Endothelial cell of umbilical vein (primary cell): ENCODE results near the gene RNF168.

ENCODE experiments used
- CTCF ChIP-seq, 2 donors: IDR thresholded peaks; 1 replicate in 1 of 2; 2 replicates in 1 of 2; pipeline ENCODE4 v1.5.1; 2011; ENCODE audit warnings: low read length in 2 of 2, mild to moderate bottlenecking in 2 of 2, moderate library complexity in 2 of 2, control low read depth in 1 of 2, inconsistent platforms in 1 of 2, low read depth in 1 of 2; ENCODE audit not compliant: insufficient read depth in 1 of 2; ENCODE audit errors: extremely low read depth in 1 of 2
- EZH2 ChIP-seq: IDR thresholded peaks from 2 replicates; pipeline ENCODE4 v1.6.1; 2012; ENCODE audit warnings: borderline replicate concordance, low read depth, mild to moderate bottlenecking, moderate library complexity, low read length, inconsistent platforms; ENCODE audit not compliant: severe bottlenecking
- FOS ChIP-seq: IDR thresholded peaks from 2 replicates; pipeline ENCODE4 v1.6.1; 2011; ENCODE audit warnings: mild to moderate bottlenecking, low read length, moderate library complexity, borderline replicate concordance; ENCODE audit not compliant: insufficient read depth
- MYC ChIP-seq: IDR thresholded peaks from one replicate; pipeline ENCODE4 v1.6.1; 2011; ENCODE audit warnings: mild to moderate bottlenecking, low read depth, low read length
- POLR2A ChIP-seq: IDR thresholded peaks from 2 replicates; pipeline ENCODE4 v1.6.1; 2012; ENCODE audit warnings: low read depth, mild to moderate bottlenecking, control low read depth, low read length
- POLR2AphosphoS5 ChIP-seq: IDR thresholded peaks from 2 replicates; pipeline ENCODE4 v1.6.1; 2012; ENCODE audit warnings: low read depth, mild to moderate bottlenecking, control low read depth, low read length, moderate library complexity; ENCODE audit not compliant: insufficient read depth

DNA sequence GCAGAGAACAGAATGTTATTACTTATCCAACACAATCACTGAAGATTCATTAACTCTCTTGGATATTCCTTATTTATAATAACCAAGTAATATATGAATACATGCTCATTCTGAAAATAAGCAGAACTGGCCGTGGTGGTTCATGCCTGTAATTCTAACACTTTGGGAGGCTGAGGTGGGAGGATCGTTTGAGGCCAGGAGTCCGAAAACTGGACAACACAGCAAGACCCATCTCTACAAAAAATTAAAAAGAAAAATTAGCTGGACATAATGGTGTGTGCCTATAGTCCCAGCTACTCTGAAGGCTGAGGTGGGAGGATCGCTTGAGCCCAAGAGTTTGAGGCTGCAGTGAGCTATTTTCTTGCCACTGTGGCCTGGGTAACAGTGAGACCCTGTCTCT, 25.9 kb downstream of the RNF168 start:
- TF ChIP-seq CTCF (IDR thresholded peaks at IDR 0.05; ENCODE audit: extremely low read depth in 1 of 2, insufficient read depth in 1 of 2, low read depth in 1 of 2, low read length in 2 of 2): no peak
- TF ChIP-seq POLR2A: no peak
- no peak for TF ChIP-seq POLR2AphosphoS5
- TF ChIP-seq MYC: no peak
- TF ChIP-seq FOS: no peak
- TF ChIP-seq EZH2: no peak
